Activated CD4-positive, alpha-beta T cell treated with anti-CD3 and anti-CD28 coated beads for 48 hours (primary cell): ENCODE data around the gene TEKT2.

Experiments
- DNase-seq: peaks from one replicate; pipeline ENCODE4 v3.0.0-alpha.2; 2020

The TEKT2 gene

DNA sequence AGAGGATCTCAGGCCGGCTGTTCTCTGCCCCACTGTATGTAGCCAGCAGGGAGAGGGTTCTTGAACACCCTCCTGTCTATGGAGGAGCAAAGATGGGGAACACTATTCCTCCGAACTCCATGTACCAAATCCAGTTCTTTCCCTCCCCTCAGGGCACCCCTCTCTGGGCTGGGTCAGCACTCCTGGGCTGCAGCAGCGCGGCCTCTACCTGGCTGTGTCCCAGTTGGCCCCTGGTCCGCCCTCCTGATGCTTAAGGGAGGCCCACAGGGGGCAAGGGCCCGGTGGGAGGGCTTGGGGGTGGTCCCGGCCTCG, 4.3 kb downstream of the TEKT2 start:
- DNase-seq = no peak

DNA sequence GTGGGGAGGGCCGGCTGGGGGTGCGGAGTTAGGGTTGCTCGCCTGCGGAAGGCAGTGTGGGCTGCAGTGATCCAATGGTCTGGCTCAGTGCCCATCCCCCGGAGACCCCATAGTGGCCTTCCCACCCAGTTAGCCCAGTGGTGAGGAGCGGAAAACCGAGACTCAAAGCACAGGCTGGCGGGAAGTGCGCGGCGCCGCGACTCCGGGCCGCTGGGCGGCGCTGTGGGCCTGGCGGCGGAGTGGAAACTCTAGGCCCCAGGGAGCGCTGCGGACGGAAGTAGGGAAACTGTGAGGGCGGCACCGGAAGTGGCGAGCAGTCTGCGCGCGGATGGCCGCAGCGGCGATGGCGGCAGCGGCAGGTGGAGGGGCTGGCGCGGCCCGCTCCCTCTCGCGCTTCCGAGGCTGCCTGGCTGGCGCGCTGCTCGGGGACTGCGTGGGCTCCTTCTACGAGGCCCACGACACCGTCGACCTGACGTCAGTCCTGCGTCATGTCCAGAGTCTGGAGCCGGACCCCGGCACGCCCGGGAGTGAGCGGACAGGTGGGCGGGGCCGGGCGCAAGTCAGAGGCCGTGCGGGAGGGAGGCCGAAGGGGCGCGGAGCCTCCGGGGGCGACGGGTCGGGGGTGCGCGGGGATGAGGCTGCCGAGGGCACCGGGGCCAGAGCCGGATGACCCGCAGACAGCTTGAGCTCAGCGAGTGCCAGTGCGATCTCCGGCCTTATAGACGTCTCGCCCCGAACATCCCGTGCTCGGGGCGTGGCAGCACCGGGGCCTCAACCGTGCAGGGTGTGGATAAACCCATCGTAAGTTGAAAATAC, 4.9 kb downstream of the TEKT2 start, which contains the start of gene ADPRS:
ADPRS (plus strand) TSS at position 316 of the 816 bp plus-strand sequence; CDS start at position 329, 13 bp downstream.
- peak; percentile 94 for DNase-seq

DNA sequence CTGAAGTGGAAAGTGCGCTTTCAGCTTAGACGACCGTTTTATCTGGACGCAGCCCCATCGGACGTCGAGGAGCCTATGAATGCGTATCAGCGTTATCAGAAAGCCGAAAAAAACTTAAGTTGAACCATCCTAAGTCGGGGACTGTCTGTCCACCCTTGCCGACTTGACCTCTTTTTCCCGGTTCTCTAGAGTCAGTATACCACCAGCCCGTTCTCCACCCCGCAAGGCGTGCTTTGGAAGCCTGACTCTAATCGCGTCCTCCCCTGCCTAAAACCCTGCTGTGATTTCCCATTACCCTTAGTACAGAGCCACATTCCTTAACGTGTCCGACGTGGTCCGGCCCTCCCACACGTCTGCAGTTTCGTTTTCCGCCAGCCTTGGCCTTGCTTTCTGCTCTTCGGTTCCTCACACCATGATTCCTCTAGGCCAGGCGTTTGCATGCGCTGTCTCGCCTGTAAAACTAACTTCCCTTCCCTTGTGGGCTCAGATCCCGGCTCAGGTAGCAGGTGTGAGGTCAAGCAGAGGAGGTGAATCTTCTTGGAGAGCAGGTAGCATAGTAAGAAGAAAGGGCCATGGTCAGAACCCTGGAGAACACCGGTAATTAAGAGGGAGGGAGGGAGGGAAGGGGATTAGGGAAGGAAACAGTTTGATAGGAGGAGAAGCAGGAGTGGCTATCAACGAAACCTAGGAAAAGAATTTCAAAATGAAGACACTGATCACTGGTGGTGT, 5.7 kb downstream of the TEKT2 start:
- peak; percentile 17 for DNase-seq

DNA sequence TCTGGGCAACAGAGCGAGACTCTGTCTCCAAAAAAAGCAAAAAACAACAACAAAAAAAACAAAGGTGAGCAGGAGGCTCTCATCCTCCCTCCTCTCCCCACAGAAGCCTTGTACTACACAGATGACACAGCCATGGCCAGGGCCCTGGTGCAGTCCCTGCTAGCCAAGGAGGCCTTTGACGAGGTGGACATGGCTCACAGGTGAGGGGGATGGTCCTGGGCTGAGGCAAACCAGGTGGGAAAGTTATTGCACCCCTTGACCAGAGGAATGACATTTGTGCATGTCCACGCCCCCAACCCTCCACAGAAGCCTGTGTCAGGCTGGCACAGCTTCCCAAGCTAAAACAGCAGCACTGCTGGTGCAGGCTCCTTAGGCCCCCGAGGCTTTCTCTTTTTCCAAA, 7.2 kb downstream of the TEKT2 start:
- DNase-seq = no peak

DNA sequence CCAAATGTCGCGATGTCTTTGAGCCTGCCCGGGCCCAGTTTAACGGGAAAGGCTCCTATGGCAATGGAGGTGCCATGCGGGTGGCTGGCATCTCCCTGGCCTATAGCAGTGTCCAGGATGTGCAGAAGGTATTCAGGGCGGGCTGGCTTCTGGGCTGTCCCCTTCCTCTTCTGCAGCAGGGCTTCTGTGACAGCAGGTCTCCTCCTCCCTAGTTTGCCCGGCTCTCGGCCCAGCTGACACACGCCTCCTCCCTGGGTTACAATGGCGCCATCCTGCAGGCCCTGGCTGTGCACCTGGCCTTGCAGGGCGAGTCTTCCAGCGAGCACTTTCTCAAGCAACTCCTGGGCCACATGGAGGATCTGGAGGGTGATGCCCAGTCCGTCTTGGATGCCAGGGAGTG, 7.8 kb downstream of the TEKT2 start:
- no peak for DNase-seq

DNA sequence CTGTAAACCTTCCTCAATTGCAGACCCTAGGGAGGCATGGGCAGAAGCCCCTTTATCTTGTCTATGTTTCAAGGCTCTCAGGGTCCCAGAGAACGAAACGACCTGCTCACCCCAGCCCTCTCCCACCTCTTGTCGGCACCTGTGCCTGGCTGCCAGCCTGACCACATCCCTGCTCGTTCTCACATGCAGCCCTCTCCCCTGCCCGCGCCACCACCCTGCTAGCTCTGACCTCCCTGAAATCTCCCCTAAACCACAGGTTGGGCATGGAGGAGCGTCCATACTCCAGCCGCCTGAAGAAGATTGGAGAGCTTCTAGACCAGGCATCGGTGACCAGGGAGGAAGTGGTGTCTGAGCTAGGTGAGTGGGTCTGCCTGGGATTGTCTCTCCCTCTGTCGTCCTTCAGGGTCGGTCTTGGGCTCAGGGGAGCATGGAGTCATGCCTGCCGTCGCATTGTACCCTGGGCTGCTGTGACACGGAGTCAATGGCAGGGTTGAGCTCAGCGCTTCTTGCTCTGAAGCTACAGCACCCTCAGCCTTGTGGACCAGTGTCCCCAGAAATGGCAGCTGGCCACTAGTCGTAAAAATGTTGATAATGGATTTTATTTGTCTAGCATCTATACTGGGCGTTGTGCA, 8.4 kb downstream of the TEKT2 start:
- DNase-seq = no peak

DNA sequence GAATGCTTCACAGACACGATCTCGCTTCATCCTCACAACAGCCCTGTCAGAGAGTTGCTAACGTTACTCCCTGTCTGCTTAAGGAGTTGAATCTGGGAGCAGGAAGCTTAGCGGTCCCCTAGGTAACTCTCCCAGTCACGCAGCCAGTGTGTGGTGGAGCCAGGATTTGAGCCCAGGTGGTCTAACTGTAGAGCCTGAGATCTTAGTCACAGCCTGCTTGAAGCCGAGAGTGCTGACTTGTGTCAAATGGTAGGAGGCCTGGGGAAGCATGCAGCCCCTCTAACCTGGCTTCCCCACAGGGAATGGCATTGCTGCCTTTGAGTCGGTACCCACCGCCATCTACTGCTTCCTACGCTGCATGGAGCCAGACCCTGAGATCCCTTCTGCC, 8.9 kb downstream of the TEKT2 start:
- no peak for DNase-seq

DNA sequence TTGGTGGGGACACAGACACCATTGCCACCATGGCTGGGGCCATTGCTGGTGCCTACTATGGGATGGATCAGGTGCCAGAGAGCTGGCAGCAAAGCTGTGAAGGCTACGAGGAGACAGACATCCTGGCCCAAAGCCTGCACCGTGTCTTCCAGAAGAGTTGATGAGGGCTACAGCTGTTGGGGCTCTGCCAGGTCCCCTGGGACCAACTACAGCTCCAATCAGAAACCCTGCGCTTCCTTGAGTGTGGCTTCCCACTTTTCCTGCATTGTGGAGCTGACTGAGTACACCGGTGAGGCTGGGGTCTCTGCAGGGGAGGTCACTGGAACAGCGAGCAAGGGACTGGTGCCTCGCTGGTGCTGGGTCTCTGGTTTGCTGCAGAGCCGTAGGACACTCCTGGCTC, 9.3 kb downstream of the TEKT2 start:
- no peak for DNase-seq

DNA sequence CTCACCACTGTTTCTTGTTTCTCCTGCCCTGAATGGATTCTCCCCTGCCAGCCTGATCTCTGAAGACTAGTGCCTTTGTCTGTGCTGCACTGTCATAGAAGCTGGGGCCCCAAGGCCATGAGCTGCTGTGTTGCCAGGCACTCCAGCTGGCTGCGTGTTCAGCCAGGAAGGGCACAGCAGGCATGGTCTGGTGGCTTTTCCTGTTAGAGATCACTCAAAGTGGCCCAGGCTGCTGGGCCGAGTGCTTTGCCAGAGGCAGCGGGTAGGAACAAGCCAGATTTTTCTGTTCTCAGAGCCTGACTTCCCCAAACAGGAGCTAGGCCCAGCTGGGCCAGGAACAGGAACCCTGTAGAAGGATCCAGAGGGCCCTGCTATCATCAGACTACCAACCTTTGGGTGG, 10.0 kb downstream of the TEKT2 start:
- no peak for DNase-seq

DNA sequence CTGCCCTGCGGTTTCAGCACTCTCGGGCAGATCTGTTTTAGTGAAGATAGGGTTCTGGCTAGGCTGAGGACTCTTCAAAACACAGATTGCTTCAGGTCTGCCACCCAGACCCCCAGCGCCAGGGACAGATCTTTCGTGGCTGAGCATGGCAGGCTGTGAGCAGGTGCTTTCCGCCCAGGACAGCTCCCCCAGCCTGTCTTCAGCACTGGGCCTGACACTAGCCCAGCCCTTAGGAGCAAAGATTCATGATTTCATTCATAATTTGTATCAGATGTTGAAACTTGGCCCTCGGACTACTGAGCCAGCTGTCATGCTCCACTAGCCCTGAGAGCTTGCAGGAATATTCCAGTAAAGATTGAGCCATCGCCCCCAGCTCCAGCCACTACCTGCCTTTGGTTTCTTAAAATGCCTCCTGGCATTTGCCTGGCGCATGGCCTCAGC, 10.7 kb downstream of the TEKT2 start:
- no peak for DNase-seq

DNA sequence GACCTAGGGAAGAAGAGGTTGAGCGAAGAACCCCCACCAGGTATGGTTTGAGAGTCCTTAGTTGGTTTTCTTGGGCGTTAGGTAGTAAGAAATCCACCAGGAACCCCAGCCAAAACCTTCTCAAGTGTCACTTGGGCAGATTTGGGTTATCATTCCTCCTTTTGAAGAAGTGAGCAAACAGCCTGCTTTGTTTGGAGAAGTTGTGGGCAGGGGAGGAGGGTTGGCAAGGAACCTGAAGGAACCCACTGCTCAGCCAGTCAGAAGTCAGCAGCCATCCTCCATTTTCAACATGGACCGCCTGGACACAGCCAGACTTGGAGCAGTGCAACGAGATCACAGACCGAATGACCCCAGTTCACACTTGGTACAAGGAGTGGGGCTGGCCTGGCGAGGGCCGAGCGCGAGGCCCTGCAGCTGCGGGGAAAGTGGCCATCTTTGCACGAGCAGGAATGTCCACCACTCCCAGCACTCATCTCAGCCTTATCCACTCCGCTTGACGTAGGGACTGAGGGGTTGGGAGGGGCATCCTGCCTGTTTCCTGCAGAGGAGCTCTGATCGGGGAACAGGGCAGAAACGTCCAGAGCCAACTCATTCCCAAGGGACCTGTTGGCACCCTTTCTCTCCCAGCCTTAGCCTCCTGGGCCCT, 12.0 kb downstream of the TEKT2 start:
- DNase-seq = no peak

DNA sequence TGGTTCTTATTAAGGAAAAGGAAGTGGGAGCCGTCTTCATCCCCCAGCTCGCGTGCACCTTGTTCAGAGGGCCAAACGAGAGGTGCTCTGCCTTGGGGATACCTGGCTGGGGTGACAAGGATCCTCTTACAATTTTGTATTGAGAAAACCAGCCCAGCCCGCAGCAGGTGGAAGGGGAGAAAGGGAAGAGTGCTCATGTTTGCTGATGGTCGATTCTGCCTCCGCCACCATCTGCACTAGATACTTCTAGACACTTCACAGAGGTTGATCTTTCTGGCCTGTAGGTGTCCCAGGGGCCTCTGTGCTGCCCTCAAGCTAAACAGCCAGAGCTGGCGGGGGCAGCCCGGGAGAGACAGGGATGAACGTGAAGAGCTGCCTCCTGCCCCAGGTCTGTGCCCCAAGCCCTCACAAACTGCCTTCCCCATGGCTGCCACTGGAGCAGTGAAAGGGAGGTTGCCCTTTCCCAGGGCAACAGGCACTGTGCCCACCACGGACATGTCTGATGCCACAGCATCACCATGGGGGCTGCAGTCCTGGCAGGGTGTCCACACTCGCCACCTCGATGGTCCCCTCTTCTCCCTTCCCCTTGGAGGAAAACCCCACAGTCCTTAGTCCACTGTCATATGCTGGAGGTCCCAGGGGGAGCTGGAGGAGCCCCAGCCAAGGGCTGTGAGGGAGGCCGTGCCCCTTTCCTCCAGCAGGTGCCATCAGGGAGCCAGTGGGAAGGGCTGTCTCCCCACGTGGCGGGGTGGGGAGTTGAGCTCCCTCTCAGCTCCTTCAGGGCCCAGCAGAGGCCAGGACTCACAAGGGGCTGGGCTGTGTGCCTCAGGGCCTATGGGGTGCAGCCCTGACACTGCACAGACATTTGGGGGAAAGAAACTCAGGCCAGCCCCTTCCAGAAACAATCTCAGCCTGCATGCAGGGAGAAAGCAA, 12.9 kb downstream of the TEKT2 start:
- DNase-seq = peak; percentile 31

DNA sequence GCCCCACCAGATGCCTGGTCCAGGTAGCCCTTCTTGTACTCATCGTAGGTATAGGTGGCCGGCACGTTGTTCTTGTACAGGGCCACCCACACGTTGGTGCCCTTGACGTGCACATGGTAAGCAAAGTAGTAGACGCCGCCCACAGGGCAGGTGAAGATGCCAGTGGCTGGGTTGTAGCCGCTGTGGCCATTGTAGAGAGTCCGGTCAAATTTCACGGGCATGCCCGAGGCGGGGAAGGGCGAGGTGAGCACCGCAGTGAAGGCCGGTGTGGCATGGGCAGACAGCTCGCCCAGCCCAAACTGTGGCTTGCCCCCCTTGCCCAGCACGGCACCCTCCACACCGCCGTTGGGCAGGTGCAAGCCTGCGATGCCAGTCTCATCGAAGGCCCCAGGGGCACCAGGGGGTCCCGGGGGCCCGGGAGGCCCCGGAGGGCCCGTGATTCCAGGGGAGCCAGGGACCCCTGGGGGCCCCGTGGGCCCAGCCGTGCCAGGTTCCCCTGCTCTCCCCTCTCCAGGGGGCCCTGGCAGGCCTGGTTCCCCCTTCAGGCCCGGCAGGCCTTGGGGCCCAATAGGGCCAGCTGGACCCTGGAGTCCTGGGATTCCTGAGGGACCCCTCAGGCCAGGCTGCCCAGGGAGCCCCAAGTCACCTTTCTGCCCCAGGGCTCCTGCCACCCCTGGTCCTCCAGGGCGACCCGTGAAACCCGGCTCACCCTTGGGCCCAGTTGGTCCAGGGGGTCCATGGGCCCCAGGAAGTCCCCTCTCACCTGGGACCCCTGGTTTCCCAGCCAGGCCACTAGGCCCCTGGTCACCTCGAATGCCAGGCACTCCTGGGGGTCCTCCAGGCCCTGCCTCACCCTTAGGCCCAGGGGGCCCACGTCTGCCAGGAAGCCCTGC, 14.0 kb downstream of the TEKT2 start:
- no peak for DNase-seq

DNA sequence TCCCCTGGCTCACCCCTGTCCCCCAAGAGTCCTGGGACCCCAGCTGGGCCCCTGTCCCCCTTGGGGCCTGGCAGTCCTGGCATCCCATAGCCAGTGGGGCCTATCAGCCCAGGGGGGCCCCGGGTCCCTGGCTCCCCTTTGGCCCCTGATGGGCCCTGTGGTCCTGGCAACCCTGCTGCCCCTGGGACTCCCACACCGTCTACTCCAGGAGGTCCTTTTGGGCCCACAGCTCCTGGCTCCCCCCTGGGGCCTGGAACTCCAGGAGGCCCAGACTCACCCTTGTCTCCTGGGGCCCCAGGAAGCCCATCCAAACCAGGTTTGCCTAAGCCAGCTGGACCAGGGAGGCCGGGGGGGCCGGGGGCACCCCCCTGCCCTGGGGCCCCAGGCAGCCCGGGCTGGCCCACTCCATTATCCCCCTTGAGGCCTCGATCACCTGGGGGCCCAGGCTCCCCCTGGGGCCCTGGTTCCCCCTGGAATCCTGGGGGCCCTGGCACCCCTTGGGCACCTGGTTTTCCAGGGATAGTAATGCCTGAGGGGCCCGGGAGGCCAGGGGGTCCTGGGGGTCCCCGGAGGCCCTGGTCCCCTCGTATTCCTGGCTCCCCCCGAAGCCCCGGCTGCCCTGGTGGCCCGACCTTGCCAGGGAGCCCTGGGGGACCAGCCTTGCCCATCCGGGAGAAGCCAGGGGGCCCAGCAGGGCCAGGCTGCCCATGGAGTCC, 14.9 kb downstream of the TEKT2 start:
- no peak for DNase-seq

DNA sequence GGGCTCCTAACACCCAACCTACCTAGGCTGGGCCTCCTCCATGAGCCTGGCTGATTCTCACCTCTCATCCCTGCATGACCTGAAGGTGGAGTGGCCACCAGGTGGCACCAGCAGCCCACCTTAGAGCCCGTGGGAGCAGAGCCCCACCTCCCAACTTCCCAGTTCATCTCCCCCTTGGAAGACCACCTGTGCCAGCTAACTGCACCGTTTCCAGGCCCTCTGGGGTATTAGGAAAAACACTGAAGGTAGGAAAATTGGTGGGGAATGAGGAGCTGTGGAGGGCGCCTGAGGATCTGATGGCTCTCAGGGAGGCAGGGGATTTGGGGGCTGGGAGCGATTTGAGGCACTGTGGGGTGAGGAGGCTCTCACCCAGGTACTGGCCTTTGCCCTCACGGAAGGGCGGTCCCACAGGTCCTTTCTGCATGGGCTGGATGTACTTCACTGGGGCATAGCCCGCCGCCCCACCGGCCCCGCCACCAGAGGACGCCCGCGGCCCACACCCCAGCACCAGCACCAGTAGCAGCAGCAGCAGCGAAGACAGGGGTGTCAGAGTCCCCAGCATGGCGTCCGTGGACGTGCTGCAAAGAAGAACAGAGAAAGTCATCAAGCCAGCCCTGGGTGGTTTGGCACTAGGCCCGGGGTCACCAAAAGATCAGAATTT, 15.9 kb downstream of the TEKT2 start:
- DNase-seq = peak; percentile 85

DNA sequence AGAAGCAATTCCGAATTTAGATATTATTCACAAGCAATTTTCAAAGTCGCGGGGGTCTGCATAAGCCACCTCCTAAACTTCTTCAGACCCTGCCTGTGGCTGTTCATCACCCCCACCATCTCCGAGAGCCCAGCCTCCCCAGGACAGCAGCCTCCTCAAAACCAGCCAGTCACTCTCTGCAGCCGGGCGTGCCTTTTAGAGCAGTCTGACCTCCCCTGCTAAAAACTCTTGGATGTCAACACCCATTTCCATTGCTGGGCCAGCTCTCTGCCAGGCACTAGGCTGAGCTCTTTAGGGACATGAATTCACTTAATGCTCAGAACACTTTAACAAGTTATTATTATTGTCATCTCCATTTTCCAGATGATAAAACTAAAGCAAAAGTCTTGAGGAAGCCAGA, 16.5 kb downstream of the TEKT2 start:
- no peak for DNase-seq

DNA sequence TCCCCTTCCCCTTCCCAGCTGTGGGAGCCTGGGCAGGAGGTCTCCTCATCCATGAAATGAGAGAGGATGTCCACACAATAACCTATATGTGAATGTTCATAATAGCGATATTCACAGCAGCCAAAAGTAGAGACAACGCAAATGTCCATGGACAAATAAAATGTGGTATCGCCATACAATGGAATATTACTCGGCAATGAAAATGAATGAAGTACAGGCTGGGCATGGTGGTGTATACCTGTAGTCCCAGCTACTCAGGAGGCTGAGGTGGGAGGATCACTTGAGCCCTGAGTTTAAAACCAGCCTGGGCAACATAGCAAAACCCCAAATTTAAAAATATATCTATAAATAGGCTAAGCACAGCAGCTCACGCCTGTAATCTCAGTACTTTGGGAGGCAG, 17.7 kb downstream of the TEKT2 start:
- DNase-seq = no peak

DNA sequence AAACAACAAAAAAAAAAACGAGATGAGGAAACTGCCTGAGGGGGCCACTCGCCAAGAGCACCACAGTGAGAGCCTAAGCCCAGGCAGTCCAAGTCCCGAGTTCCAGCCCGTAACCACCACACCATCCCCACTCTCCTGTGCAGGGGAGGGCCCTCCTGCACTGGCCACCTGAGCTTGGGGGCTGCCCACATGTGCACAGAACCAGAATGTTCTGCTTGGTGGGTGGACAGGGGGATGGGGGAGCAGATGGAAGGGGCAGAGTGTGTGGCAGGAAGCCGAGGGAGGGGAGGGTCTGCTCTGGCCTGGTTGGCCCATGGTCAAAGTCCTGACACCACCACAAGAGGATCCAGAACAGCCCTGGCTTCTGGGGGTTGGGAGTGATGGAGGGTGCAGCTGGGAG, 22.4 kb downstream of the TEKT2 start:
- no peak for DNase-seq

DNA sequence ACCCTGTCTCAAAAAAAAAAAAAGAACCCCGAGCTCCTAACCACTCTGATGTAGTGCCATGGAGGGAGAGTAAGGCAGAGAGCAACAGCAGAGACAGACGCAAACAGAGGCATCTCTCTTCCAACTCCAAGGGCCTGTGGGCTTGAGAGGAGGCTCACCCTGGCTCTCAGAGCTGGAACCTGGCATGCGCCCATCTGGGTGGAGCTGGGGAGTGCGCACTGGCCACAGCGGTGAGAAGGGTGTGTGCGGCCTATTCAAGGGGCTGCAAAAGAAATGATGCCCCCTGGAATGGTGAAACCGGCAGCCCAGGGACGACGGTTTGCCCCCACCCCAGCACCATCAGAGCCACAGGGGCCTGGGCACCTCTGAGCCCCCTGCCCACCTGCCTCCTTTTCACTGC, 23.5 kb downstream of the TEKT2 start:
- no peak for DNase-seq

DNA sequence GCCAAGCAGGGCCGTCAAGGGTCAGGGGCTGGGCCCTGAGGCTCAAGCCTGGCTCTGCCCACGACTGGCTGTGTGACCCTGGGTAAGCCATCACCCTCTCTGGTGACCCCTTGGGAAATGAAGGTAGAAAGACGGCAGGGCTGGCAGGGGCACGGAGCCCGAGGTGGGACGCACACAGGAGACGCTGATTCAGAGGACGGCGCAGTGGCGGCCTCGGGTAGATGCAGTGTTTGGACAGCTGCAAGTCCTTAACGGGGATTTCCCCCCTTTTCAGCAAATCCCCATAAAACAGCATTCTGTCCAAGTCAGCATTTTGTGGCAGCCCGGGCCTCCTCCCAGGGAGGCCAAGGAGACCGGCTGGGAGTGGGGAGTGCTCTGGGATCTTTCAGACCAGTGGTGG, 24.4 kb downstream of the TEKT2 start:
- DNase-seq = no peak
